NCI-H1436 treated with DMSO at 0.1 percent for 48 hours (cell line): ENCODE data around the gene PIGR.

ENCODE experiments used
- DNase-seq: peaks from one replicate; lab custom pipeline; 2025; lab: John Stamatoyannopoulos, UW

PIGR gene, protein sequence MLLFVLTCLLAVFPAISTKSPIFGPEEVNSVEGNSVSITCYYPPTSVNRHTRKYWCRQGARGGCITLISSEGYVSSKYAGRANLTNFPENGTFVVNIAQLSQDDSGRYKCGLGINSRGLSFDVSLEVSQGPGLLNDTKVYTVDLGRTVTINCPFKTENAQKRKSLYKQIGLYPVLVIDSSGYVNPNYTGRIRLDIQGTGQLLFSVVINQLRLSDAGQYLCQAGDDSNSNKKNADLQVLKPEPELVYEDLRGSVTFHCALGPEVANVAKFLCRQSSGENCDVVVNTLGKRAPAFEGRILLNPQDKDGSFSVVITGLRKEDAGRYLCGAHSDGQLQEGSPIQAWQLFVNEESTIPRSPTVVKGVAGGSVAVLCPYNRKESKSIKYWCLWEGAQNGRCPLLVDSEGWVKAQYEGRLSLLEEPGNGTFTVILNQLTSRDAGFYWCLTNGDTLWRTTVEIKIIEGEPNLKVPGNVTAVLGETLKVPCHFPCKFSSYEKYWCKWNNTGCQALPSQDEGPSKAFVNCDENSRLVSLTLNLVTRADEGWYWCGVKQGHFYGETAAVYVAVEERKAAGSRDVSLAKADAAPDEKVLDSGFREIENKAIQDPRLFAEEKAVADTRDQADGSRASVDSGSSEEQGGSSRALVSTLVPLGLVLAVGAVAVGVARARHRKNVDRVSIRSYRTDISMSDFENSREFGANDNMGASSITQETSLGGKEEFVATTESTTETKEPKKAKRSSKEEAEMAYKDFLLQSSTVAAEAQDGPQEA

GRCh38 chr1:206946261-206946660 is at the start of gene PIGR:
Gene PIGR, minus strand, starts transcription at chr1:206946466. Its CDS starts 5,935 bp downstream, at chr1:206940531.
- no peak for DNase-seq

DNA sequence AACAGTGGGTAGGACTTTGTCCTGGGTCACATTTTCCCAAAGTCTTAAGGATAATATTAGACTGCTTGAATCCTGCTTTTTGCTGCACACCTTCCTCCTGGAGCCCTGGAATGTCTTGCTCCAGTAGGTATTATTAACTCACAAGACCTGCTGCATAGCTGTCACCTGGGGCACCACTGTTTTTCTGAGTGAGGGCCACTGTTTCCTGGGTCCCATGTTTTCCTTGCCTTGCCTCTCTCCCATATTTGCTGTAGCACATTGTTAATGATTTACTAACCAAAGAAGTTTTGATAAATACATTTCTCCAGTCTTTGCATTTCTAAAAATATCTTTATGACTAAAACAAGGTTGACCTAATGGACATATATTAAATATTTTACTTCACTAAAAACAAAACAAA is 46.5 kb upstream of the PIGR start:
- no peak for DNase-seq

GRCh38 chr1:206987873-206988272 is 41.6 kb upstream of the PIGR start:
- no peak for DNase-seq

GRCh38 chr1:206986885-206987284 is 40.6 kb upstream of the PIGR start:
- no peak for DNase-seq

DNA sequence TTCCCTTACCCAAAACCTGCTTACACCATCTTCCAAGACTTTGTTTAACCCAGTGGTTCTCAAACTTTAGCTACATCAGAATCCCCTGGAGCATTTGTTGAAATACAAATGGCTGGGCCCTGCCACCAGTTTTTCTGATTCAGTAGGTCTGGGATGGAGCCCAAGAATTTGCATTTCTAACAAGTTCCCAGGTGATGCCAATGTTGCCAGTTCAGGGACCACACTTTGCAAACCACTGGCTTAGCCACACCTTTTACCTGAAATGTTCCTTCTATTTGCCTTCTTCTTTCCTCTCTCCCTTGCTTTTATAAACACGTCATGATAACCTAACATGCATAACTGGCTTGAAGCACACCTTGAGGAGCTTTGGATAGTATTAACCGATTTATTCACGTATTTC is 40.1 kb upstream of the PIGR start:
- no peak for DNase-seq

DNA sequence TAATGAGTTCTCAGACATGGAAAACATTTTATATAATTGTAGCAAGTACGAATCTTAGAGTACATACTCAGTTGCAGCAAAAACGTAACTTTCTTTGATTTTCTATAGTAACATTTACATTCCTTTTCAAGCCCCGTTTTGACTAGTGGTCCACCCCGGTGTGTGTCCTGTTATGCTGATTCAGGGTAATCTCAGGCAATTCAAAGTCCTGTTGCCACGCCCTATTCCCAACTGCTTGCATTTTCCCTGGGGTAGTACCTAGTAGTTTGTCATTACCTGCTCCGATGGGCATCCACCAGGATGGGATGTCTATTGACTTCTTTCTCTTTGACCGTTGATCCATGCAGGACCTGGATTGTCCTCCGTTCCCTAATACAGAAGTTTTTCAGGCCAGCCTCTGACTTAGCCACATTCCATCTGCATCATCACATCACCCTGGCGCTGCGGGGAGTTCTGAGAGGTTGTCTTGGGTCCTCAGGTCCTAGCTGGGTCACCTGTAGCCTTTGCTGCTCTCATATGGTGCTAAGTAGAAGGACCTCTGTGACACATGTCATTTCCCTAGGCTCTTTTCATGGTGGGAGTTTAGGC is 39.0 kb upstream of the PIGR start:
- no peak for DNase-seq

DNA sequence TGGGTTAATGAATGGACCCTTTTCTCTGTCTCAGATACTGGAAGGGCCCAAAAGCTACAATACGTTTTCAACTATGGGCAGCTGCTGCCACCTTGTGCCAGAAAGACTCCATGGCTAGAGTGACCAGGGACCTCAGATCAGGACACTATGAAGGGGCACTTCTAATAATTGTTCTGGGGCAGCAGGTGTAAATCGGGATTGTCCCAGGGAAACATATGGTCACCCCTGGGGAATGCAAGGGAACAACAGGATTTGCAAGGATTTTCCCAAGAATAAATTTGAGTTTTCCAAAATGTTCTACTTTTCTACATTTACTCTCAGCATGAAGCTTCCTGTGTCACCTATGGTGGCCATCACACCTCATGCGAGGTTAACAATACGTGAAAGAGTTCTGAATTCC is 36.0 kb upstream of the PIGR start:
- no peak for DNase-seq

DNA sequence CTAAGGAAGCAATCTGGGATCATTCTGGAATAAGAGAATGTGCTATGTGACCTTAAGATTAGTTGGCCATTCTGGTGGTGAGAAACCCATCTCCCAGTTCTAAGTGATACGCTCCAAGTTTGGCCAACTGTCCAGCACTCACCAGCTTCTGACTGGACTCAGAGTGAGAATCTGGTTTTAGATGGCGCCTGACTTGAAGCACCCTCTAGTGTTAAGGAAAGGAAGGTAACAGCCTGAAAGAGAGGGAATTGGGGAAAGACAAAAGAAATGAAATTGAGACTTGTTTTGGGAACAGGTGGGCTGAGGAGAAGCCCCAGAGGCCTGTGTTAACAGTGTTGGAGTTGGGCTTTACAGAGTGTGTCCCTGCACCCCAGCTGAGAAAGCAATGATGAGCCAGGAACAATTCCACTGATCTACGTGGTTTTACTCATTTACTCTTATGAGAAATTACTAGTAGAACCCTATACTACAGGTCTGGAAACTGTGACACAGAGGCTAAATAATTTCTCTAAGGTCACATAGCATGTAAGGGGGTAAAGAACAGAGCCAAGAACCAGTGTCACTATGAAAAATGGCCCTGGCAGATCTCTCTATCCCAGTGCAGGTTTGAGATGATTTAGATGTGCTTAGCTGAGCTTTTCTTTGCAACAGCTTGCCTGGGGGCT is 33.2 kb upstream of the PIGR start:
- no peak for DNase-seq

GRCh38 chr1:206978259-206978658 is 32.0 kb upstream of the PIGR start:
- DNase-seq: no peak

DNA sequence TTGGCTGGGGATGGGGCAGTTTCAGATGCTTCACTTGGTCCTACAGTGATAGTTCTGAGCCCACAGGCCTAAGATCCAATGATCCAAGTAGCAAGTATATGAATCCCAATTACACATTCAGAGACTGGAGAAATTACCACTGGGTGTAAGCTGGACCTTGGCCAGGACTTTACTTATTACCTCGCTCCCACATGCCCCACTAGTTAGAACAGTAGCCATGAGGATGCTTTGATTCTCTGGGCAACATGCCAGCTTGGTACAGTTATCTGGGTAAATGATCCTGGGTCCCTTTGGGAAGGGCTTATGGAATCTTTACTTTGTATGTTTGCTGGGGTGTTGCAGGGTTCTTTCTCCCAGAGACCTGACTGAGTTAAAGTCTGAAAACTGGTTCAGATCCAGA is 29.0 kb upstream of the PIGR start:
- DNase-seq: no peak

DNA sequence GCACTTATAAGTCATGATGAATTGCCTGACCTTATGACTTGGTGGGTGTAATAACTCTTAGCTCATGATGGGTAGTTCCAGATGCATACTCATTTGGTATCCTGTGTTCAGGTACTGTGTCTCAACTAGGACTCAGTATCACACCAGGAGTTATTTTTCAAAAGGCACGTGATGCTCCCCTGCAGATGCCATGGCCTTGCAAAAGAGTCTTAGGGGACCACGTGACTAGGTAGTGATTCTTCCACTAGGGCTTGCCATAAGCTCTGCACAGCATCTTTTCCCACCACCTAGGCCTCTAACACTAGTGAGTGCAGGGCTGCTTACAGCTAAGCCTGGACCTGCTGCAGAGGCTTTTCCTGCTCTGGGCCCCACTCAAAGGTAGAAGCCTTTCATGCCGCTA is 27.9 kb upstream of the PIGR start:
- no peak for DNase-seq

- no peak for DNase-seq
Measured at GRCh38 chr1:206972728-206973127, 26.5 kb upstream of the PIGR start.

DNA sequence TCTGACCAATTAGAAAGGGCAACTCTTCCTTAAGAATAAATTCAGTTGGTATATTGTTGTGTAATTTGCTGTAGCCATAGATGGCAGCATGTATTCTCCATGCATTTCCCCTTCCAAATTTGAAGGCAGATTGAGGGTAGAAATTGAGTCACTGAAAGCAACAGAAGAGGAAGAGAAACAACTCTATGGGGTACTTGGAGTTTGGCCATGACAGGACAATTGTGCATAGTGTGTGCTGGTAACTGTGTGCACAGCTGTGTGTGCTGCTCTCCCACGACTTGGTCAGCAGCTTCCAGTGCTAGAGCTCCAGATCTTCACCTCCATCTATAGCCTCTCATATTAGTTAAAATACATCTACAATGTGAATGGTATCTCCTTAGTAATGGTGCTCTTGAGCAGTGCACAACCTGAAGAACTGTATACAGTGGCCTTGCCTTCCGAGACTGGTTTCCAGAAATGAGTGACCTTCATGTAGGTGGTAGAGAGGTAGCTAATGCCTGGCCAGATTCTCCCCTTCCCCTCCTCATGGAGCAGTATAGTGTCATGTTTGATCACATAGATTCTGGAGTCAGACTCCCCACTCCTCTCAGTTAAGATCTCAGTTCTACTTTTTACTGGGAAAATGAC is 24.9 kb upstream of the PIGR start:
- DNase-seq: no peak

GRCh38 chr1:206970446-206970845 is 24.2 kb upstream of the PIGR start, which contains the start of gene FCAMR:
Gene FCAMR, minus strand, starts transcription at chr1:206970460. Its CDS starts 335 bp downstream, at chr1:206970125.
- no peak for DNase-seq

DNA sequence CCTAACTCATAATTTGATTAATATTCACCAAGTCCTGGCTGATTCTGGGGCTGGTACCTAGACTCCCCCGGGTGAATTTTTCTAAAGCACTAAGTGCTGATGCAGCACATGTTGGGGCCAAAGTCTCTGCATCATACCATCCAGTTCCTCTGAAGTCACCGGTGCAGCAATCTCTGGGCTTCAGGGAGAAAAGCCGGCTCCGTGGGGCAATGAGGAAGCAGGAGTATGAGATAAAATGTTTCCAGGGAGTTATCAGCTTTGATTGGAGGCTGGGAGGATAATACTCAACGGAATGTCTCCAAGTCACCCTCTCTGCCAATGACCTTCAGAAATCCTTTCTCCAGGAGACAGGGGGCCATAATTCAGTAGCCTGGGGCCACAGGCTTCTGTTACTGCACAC is 22.8 kb upstream of the PIGR start:
- no peak for DNase-seq

- DNase-seq: no peak
Measured at GRCh38 chr1:206967096-206967849, 21.0 kb upstream of the PIGR start.

GRCh38 chr1:206965781-206966180 is 19.5 kb upstream of the PIGR start:
- DNase-seq: no peak

GRCh38 chr1:206963740-206964139 is 17.5 kb upstream of the PIGR start:
- DNase-seq: no peak

DNA sequence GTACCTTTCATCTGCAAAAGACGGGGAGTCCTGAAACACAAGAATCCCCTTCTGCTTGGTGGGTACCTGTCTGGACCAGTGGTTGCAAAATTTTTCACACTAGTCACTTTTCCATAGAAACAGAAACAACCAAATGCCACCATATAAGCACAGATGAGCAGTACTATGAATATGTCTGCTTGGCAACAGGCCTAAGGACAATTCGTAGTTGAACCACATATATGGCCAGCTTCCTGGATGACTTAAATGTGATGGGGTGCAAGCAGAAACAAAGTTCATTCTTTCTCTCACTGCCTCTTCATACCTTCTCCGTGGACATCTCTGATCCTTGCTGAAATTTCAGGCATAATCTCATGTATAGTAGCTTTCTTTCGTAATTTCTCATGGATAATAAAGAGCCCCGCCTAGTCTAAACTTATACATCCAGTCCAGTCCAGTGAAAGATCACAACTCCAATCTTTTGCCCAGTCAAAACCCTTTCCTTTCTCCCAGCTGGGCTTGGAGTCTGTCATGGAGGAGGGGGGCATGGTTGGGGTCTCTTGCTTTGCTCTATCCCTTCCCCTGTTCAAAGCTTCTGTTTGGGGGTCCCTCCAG is 16.9 kb upstream of the PIGR start:
- DNase-seq: no peak

GRCh38 chr1:206962272-206962671 is 16.0 kb upstream of the PIGR start:
- DNase-seq: no peak

DNA sequence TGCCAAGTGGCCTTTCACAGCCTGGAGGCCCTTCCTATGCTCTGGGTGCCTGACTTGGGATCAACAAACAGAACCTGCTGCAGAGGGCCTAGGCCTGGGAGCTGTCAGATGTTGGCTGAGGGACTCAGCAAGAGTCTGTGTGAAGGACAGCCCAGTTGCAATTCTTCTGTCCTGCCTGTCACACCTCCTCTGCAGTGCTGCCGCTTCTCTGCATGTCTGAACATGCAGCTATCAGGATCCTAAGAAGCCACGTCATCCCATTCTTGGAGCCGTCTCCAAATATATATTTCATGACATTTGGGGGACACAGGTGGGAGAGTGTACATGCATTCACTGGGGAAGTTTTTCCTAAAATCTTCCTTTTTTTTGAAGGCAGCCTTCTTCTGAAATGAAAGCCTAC is 15.4 kb upstream of the PIGR start:
- DNase-seq: no peak
